HEK293 (cell line): ENCODE results near the gene CNTNAP5.

ENCODE experiments used
- KLF17 ChIP-seq: fragments of 450-650 bp; formaldehyde crosslinking; IDR thresholded peaks from 2 replicates; pipeline ENCODE4 v1.5.1; 2016; ENCODE audit warnings: missing biosample characterization, missing genetic modification characterization
- YY1 ChIP-seq: fragments of 450-650 bp; formaldehyde crosslinking; IDR thresholded peaks from 2 replicates; pipeline ENCODE4 v1.5.1; 2018; ENCODE audit warnings: missing biosample characterization, missing genetic modification characterization

- TF ChIP-seq KLF17 (no peak), YY1 (tag by site-specific recombination) (no peak)
Measured at GRCh38 chr2:124713969-124714368, 688.9 kb downstream of the CNTNAP5 start.
